Myocyte (in vitro differentiated cells): Measurements from ENCODE around the gene FBXW11. TPM values are rescaled to one million over a fixed set of nuclear protein-coding genes. Genes with fewer than 3 reads are reported as not detected.
A peak's percentile ranks its signal among the peaks of the same experiment; 100 is the strongest.
"Not testable (repeated sequence)": the region's sequence is repeated elsewhere in the genome, so short reads cannot be mapped to it uniquely, and the experiment has no call there.

Experiments
- DNase-seq: peaks from one replicate; pipeline ENCODE4 v3.0.0-alpha.2; 2012; ENCODE audit warnings: low read depth
- total RNA-seq: library from RNA; depleted of rRNA; stranded (reverse); fragments of >200 nt; gene quantifications from 2 replicates; pipeline ENCODE4 v1.2.3, GENCODE V29; 2014

FBXW11 gene
- total RNA-seq, 1 donor from 2014 or later, result 122 TPM

- DNase-seq, result no peak
These were observed 50.1 kb downstream of the FBXW11 start for GRCh38 chr5:171956314-171956713.

- no peak for DNase-seq
These were observed 50.7 kb downstream of the FBXW11 start for GRCh38 chr5:171955761-171956160.

GRCh38 chr5:171954721-171955120, 51.7 kb downstream of the FBXW11 start:
- DNase-seq, result no peak

GRCh38 chr5:171953860-171954701, 52.4 kb downstream of the FBXW11 start:
- peak; percentile 36 for DNase-seq

GRCh38 chr5:171952021-171952420, 54.4 kb downstream of the FBXW11 start:
- no peak for DNase-seq

- DNase-seq, result no peak
These were observed 55.2 kb downstream of the FBXW11 start for GRCh38 chr5:171951218-171951617.

- DNase-seq, result no peak
These were observed 60.2 kb downstream of the FBXW11 start for GRCh38 chr5:171946000-171946781.

- no peak for DNase-seq
These were observed 61.0 kb downstream of the FBXW11 start for GRCh38 chr5:171945476-171945875.

GRCh38 chr5:171945066-171945465, 61.4 kb downstream of the FBXW11 start:
- no peak for DNase-seq

GRCh38 chr5:171942112-171942516, 64.3 kb downstream of the FBXW11 start:
- DNase-seq, result not testable (repeated sequence)

- DNase-seq, result not testable (repeated sequence)
These were observed 64.8 kb downstream of the FBXW11 start for GRCh38 chr5:171941675-171942074.

DNA sequence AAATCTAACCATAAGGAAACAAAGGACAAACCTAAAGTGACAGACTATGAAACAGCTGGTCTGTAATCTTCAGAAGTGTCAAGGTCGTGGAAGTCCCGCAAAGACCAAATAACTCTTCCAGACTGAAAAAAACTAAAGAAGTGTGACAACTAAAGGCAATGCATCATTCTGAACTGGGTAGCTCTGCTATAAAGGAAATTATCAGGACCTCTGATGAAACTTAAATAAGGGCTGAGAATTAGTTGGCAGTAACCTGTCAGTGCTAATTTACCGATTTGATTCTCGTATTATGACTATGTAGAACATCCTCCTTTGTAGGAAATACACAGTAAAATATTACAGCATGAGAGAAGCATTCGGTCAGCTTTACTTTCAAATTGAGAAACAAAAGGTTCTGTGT, 65.2 kb downstream of the FBXW11 start:
- not testable (repeated sequence) for DNase-seq

DNA sequence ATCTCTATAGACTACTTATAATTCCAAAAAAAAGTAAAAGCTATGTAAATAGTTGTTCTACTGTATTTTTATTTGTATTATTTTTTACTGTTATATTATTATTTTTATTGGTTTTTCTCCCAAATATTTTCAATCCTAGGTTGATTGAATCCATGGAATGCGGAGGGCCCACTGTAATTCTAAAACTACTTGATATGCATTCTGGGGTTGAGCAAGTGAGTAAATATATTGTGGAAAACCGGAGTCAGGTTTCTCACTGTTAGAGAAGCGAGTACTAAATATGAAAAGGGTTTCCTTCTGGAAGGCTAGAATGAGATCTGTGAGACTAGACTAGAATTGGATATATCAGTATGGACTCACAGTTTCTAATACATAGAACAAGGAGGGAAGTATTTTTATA, 66.5 kb downstream of the FBXW11 start:
- no peak for DNase-seq

DNA sequence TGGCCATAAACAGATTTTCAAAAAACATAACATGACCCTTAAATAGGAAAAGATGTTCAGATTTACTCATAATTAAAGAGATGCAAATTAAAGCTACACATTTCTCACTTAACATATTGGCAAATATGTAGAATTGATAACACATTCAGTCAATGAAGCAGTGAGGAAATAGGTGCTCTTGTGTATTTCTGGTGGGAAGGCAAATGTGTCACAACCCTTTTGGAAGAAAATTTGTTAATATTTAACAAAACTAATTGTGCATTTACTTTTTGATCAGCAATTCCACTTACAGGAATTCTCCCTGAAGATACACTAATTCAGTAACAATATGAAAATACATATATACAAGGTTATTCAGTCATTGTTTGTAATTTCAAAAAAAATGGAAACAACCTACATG, 68.1 kb downstream of the FBXW11 start:
- DNase-seq, result no peak

GRCh38 chr5:171937351-171937750, 69.1 kb downstream of the FBXW11 start:
- no peak for DNase-seq

- no peak for DNase-seq
These were observed 71.9 kb downstream of the FBXW11 start for GRCh38 chr5:171934586-171934985.

DNA sequence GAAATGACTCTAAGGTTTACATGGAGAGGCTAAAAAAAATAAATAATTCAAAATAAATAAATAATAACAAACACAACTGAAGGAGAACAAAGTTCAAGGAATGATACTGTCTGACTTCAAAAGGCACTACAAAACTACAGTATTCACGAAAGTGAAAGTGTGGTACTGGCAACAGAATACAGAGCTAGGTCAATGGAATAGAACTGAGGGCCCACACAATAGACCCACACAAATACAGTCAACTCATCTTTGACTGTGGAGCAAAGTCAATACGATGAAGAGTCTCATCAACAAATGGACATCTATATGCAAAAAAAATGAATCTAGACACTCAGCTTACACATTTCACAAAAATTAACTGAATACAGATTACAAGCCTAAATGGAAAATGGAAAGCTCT, 75.3 kb downstream of the FBXW11 start:
- no peak for DNase-seq

DNA sequence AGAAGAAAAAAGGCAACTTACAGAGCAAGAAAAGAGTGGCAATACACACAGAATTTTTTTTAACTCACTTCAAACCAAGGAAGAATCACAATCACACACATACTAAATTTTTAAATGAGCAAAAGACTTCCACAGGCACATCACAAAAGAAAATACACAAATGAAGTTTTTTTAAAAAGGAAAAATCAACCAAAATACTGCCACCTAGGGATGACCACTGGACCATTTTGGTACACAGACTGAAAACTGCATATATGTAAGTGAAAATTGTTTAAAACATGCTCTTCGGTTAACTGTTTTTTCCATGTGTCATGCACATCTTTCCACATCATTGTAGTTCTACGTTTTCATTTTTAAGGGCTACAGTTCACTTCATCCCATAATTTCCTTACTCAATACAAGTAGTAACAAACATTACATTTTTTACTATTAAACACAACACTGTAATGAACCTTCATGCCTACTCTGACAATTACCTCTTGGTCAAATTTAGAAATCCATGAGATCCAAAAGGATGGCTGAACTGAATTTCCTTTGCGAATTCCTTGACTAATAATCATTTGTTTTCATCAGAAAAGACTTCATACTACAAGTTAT, 79.0 kb downstream of the FBXW11 start:
- DNase-seq, result no peak

GRCh38 chr5:171926311-171926710, 80.1 kb downstream of the FBXW11 start:
- no peak for DNase-seq

DNA sequence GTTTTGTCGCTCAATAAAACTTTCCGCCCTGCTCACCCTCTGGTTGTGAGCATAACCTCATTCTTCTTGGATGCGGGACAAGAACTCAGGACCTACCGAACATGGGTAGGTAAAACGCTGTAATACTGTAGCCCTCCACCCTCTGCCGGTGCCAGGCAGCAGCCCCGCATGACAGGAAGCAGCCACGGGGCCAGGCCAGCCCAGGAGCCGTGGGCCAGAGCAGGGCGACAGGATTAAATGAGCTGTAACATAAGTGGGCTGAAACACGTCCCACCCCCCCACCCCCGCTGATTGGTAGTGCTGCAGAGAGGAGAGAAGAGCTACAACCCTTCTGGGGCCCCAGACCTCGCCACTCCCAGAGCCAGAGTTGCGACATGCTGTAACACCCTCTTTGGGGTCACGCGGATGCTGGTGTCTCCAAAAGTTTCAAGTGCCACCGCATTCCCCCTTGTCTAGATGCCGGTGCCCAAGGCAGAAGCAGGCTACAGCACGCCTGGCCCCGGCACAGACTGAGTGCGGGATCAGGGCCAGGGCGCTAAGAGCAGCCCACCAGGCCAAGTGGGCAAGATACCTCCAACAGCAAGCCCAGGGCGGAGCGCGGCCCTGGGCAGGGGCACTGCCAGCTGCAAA, 81.8 kb downstream of the FBXW11 start:
- DNase-seq, result no peak

- DNase-seq, result no peak
These were observed 85.6 kb downstream of the FBXW11 start for GRCh38 chr5:171920765-171921391.
